Cardiac fibroblast (primary cell): ENCODE data around the gene SOX4.
A peak's percentile ranks its signal among the peaks of the same experiment; 100 is the strongest.

ENCODE experiments used
- DNase-seq, 2 donors: peaks; one replicate each; pipeline versions ENCODE4 v3.0.0 to v3.0.0-alpha.2; 2010; ENCODE audit warnings: low read depth in 2 of 2
- H3K4me3 ChIP-seq, 2 donors: replicated peaks in 1 of 2; 1 replicate in 1 of 2; 2 replicates in 1 of 2; pipeline ENCODE4 v1.5.1; 2011; ENCODE audit warnings: low read depth in 2 of 2, low read length in 2 of 2, mild to moderate bottlenecking in 2 of 2, moderate library complexity in 1 of 2
- CTCF ChIP-seq: IDR thresholded peaks from one replicate; pipeline ENCODE4 v1.5.1; 2011; ENCODE audit warnings: low read depth, mild to moderate bottlenecking, low read length, inconsistent platforms

SOX4 gene

GRCh38 chr6:21596949-21597682 is 3.6 kb downstream of the SOX4 start:
- peak; percentile 38 for TF ChIP-seq CTCF
- peak overlapping the region; percentile 83 to 92 for H3K4me3 ChIP-seq
- peak; percentile 61 to 73 for DNase-seq

DNA sequence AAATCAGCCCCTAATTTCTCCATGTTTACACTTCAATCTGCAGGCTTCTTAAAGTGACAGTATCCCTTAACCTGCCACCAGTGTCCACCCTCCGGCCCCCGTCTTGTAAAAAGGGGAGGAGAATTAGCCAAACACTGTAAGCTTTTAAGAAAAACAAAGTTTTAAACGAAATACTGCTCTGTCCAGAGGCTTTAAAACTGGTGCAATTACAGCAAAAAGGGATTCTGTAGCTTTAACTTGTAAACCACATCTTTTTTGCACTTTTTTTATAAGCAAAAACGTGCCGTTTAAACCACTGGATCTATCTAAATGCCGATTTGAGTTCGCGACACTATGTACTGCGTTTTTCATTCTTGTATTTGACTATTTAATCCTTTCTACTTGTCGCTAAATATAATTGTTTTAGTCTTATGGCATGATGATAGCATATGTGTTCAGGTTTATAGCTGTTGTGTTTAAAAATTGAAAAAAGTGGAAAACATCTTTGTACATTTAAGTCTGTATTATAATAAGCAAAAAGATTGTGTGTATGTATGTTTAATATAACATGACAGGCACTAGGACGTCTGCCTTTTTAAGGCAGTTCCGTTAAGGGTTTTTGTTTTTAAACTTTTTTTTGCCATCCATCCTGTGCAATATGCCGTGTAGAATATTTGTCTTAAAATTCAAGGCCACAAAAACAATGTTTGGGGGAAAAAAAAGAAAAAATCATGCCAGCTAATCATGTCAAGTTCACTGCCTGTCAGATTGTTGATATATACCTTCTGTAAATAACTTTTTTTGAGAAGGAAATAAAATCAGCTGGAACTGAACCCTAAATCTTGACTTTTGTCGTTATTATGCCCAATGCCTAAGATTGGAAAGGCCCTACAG is 4.5 kb downstream of the SOX4 start:
- H3K4me3 ChIP-seq = peak overlapping the region; percentile 83 to 92

DNA sequence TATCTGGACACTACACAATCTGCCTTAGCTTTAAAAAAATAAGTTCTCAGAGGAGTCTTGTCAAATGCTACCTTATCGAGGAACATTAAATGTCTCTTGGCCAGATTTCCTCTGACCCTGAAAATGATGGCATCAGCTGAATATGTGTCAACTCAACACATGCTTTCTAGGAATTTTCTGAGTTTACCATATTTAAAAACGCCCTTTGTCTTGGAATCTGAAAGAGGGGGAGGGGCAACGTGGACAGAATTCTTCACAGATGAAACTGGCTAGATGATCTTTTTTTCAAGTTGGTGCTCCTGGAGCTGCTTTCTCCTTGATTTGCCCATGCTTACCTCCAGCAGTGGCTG is 5.1 kb downstream of the SOX4 start:
- TF ChIP-seq CTCF = no peak
- DNase-seq = peak; percentile 34 to 58
- peak overlapping the region; percentile 83 to 92 for H3K4me3 ChIP-seq

More for the DNA sequence above, 4.5 kb downstream of the SOX4 start:
- TF ChIP-seq CTCF = no peak
- DNase-seq = peak; percentile 55 to 58

DNA sequence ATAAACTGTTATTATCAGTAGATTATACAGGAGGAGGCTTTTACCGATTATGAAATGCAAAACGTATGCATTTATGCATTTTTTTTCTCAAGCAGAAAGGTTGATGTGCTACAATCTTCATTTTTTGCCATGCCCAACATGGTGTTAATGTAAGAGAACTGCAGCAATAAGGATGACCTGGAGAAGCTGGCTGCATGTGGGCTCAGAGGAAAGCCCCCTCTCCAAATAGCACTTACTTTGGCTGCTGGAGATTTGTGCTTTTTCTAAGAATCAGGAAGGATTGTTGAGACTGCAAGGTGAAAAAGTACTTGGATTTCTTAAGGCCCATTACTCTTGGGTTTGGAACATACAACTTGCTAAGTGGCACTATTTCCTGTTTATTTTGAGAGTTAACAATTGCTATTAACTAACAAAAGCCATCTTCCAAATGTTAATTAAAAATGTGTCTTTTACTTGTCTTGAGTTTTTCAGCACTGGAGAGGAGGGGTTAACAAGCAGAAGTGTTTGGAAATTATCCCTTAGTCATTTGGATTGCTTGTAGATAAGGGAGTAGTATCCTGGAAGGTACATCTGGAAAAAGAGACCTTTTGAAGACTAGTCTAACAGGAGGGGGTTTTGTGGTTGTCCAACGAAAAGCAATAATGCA is 5.6 kb downstream of the SOX4 start:
- H3K4me3 ChIP-seq = peak overlapping the region in 1 of 2 donors; percentile 92
- TF ChIP-seq CTCF = no peak
- no peak for DNase-seq

GRCh38 chr6:21601339-21601923 is 7.9 kb downstream of the SOX4 start:
- TF ChIP-seq CTCF = no peak
- H3K4me3 ChIP-seq = no peak overlapping the region
- no peak for DNase-seq

- DNase-seq = no peak
- no peak for TF ChIP-seq CTCF
- no peak overlapping the region for H3K4me3 ChIP-seq
Observed at GRCh38 chr6:21601932-21602390, 8.4 kb downstream of the SOX4 start.
